ENCODE results near the gene TRPM5. TPM values are rescaled to one million over a fixed set of nuclear protein-coding genes. Genes with fewer than 3 reads are reported as not detected.

TRPM5 gene
- total and polyA plus RNA-seq, 11 donors = not detected

DNA sequence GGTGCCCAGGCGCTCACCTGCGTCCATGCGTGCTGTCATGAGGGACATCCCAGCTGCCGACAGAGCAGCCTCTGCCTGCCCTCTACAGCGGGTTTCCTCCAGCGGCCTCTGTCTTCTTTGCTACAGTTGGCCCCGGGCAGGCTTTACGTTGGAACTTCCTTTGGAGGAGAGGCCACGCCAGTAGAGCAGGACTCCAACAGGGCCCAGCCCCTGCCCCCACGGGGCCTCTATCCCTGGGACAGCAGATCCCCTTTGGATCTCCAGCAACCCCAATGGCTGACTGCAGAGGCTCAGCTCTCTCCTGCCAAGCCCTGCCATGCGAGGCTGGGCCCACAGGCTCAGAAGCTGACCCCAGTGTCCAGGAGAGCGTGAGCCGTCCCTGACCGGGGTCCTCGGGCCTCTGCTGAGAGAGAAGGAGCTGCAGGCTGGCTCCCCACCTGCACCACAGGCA, 12.1 kb downstream of the TRPM5 start:
- Histone ChIP-seq H3K4me3 (no peak overlapping the region), H3K27me3 (no peaks in the 10 kb centered on the region), H3K27ac (no peak overlapping the region), H3K36me3 (no peaks in the 10 kb centered on the region), H3K9me3 (no peaks in the 10 kb centered on the region), H3K4me1 (no peaks in the 10 kb centered on the region)
- 72 to 91% (median 82%) methylated on average over 7 to 15 of the region's 15 CpGs for whole genome bisulfite sequencing, 4 donors
- ATAC-seq = no peak
- TF ChIP-seq, protein P1, sequence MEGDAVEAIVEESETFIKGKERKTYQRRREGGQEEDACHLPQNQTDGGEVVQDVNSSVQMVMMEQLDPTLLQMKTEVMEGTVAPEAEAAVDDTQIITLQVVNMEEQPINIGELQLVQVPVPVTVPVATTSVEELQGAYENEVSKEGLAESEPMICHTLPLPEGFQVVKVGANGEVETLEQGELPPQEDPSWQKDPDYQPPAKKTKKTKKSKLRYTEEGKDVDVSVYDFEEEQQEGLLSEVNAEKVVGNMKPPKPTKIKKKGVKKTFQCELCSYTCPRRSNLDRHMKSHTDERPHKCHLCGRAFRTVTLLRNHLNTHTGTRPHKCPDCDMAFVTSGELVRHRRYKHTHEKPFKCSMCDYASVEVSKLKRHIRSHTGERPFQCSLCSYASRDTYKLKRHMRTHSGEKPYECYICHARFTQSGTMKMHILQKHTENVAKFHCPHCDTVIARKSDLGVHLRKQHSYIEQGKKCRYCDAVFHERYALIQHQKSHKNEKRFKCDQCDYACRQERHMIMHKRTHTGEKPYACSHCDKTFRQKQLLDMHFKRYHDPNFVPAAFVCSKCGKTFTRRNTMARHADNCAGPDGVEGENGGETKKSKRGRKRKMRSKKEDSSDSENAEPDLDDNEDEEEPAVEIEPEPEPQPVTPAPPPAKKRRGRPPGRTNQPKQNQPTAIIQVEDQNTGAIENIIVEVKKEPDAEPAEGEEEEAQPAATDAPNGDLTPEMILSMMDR (IDR thresholded peaks at IDR 0.05) = no peak
- no peak for TF ChIP-seq POLR2A (IDR thresholded peaks at IDR 0.05)
- peak in 2 of 5 donors; percentile 11 to 43 for DNase-seq
- intact Hi-C loops (cut with DNase I) = loop anchor here in 1 of 10 donors (2.0 kb wide), 1 partner anchor 463 kb away; no protein-coding TSS in a partner anchor

GRCh38 chr11:2431395-2431794, 12.9 kb downstream of the TRPM5 start:
- no peaks in the 10 kb centered on the region for H3K36me3 ChIP-seq

GRCh38 chr11:2428322-2428795, 16.0 kb downstream of the TRPM5 start:
- ATAC-seq = peak; percentile 73 to 91 (median 78)
- H3K27ac ChIP-seq = no peak overlapping the region
- H3K9me3 ChIP-seq = no peaks in the 10 kb centered on the region
- no peaks in the 10 kb centered on the region for H3K27me3 ChIP-seq
- no peaks in the 10 kb centered on the region for H3K4me1 ChIP-seq
- no peak overlapping the region for H3K4me3 ChIP-seq
- H3K36me3 ChIP-seq = no peaks in the 10 kb centered on the region
- TF ChIP-seq, protein P1 (IDR thresholded peaks at IDR 0.05) = peak; percentile 71 to 87 (median 84)
- no peak for TF ChIP-seq POLR2A (IDR thresholded peaks at IDR 0.05)
- intact Hi-C loops (cut with DNase I) = loop anchor here (1.0 to 5.0 kb wide), 8 partner anchors 101 to 464 kb away; no protein-coding TSS in a partner anchor
- WGBS, 4 donors = 48 to 60% (median 55%) methylated on average over 8 of the region's 8 CpGs
- DNase-seq = peak; percentile 67 to 89 (median 78)

More at GRCh38 chr11:2431395-2431794, 12.9 kb downstream of the TRPM5 start:
- Histone ChIP-seq H3K27ac (no peak overlapping the region), H3K4me1 (no peaks in the 10 kb centered on the region), H3K27me3 (no peaks in the 10 kb centered on the region), H3K9me3 (no peaks in the 10 kb centered on the region), H3K4me3 (no peak overlapping the region)
- ATAC-seq = no peak
- TF ChIP-seq, protein P1 (IDR thresholded peaks at IDR 0.05) = no peak
- no peak for TF ChIP-seq POLR2A (IDR thresholded peaks at IDR 0.05)
- intact Hi-C loops (cut with DNase I) = loop anchor here in 1 of 10 donors (2.0 kb wide), 1 partner anchor 457 kb away; no protein-coding TSS in a partner anchor
- DNase-seq = no peak
- 81 to 92% (median 88%) methylated on average over 1 of the region's 1 CpG for WGBS, 4 donors

DNA sequence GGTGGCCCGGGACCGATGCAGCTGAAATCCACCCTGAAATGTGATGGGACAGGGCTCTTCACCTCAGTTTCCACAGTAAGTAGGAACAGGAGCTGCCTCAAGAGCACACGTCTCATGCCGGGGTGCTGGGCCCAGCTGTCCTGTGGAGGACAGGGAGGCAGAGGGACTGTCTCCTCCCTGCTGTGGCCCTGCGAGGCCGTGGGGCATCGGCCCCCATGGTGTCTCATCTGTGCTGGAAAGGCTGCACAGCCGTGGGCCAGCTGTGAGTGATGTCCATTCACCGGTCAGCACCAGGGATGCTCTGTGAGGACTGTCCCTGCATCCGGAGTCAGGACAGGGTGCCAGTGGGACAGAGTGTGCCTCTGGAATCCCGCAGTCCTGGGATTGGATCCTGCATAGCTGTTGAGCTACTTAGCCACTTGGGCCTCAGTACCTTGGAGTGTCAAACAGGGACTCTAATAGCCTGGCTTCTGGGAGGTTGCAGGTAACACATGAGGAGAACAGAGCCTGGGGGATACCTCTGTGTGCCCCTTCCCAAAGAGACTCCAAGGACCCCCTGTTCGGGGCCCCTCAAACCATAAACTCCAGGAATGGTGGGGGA, 16.5 kb downstream of the TRPM5 start:
- Histone ChIP-seq H3K27me3 (peaks cover 0 to under 1% (median 0%) of the 10 kb centered on the region in 9 donors), H3K4me1 (no peaks in the 10 kb centered on the region), H3K9me3 (no peaks in the 10 kb centered on the region), H3K36me3 (no peaks in the 10 kb centered on the region), H3K4me3 (no peak overlapping the region), H3K27ac (no peak overlapping the region)
- ATAC-seq (peak in 1 of 4 donors; percentile 11), DNase-seq (peak in 1 of 5 donors; percentile 45)
- intact Hi-C loops (cut with DNase I) = loop anchor here (1.0 to 5.0 kb wide), 8 partner anchors 101 to 465 kb away; no protein-coding TSS in a partner anchor
- WGBS, 4 donors = 37 to 74% (median 67%) methylated on average over 4 to 12 of the region's 12 CpGs
- TF ChIP-seq POLR2A (IDR thresholded peaks at IDR 0.05) = no peak
- TF ChIP-seq, protein P1 (IDR thresholded peaks at IDR 0.05) = no peak

Measured in heart left ventricle (tissue), 16 donors.